Inflammatory macrophage (primary cell): ENCODE results near the gene GOT2.
"Not testable (repeated sequence)": the region's sequence is repeated elsewhere in the genome, so short reads cannot be mapped to it uniquely, and the experiment has no call there.

Experiments used
- DNase-seq, 2 donors: peaks; one replicate each; pipeline ENCODE4 v3.0.0-alpha.2; 2020 to 2022

GOT2 gene

GRCh38 chr16:58716468-58716867 is 17.6 kb downstream of the GOT2 start:
- DNase-seq, result no peak

- no peak for DNase-seq
Measured at GRCh38 chr16:58713742-58714141, 20.4 kb downstream of the GOT2 start.

DNA sequence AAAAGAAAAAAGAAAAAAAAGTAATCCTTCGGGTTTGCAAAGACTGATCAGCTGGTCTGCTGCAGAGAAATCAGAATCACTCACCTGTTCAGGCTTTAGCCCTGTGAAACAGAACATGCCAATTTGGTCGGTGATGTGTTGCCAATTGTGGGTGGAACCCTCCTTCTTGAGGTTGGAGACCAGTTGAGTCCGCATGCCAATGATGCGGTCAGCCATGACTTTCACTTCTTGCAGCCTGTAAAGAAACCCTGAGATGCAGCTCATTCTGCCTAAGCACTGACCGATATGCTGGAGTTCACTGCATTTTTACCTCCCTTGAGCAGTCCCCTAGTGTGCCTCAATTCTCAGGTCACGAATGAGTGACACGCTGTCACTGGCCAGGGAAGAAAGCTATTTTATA is 24.8 kb downstream of the GOT2 start:
- DNase-seq, result no peak

DNA sequence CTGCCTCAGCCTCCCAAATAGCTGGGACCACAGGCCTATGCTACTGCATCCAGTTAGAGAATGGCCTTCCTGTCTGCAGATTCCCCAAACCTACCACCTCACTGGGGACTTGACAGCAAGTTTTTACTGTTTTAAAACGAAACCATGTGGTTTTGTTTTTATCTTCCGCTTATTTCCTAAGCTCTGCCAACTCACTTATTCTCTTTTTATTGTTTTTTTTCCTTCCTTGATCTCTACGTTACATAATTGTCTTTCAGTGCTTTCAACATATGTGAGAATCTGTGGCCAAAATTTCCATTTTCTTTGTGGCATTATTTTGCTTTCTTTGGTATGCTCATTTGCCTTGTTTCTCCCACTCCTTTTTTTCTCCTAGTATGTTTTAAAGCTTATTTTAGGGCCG is 35.0 kb downstream of the GOT2 start:
- peak; percentile 19 to 70 for DNase-seq

DNA sequence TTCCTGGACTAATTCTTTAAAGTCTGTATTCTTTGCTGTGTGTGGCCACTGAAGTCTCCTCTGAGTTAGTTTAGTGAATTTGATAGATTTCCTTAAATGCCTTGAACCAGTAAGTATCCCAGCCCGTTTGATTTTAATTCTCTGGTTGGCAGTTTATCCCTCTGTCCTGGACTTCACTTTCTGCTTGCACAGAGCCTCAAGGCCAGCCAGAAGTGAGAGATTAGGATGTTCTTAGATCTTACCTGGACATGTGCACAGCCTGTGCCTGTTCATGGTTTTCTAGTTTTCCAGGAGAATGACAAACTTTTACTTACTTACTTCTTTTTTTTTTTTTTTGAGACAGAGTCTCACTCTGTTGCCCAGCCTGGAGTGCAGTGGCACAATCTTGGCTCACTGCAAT is 38.7 kb downstream of the GOT2 start:
- DNase-seq, result no peak

DNA sequence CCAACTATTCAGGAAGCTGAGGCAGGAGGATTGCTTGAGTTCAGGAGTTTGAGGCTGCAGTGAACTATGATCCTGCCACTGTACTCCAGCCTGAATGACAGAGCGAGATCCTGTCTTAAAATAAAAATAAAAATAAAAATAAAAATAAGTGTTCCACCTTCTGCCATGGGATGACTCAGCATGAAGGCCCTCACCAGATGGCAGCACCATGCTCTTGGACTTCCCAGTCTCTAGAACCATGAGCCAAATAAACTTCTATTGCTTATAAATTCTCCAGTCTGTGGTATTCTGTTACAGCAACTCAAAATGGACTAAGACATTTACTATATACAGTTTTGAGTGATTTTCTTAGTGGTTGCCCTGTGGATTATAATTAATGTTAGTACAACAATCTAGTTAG is 41.7 kb downstream of the GOT2 start:
- DNase-seq, result no peak

GRCh38 chr16:58686985-58687706 is 47.0 kb downstream of the GOT2 start:
- DNase-seq, result not testable (repeated sequence)

GRCh38 chr16:58685084-58685449 is 49.0 kb downstream of the GOT2 start:
- no peak for DNase-seq

DNA sequence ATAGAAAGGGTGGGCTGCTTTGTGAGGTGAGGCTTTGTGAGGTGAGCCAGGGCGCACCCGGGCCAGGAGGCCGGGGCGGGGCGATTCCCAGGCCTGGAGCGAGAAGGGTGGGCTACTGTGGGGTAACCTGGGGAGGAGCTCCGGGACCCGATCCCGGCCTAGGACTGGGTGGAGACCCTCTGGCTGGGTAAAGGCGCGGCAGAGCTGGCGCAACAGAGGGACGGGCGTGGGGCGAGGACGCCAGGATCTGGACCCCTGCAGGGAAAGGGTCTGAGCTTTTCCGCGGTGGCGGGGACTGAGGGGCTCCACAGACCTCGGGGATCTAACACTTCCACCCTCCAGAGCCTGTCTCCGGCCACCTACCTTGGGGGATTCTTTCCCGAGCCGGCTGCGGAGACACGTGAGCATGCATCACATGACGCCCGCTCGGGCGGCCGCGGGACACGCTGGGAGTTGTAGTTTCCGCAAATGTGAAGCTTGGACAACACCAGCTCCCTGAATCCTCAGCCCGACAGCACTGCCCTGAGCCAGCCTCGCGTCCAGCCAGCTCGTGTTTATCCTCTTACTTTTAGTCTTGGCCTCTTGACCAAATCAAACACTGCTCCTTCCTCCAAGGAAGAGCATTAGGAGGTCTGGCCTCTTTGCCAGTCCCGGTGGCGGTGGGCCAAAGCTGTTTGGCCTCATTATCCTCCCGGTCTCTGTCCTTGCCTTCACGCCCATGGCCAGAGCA is 49.6 kb downstream of the GOT2 start, which contains the start of gene SLC38A7:
SLC38A7 (minus strand) TSS at position 417 of the 730 bp plus-strand sequence. CDS start 4,644 bp downstream, outside the sequence.
- peak; percentile 74 to 85 for DNase-seq

GRCh38 chr16:58684001-58684353 is 50.1 kb downstream of the GOT2 start:
- peak; percentile 48 to 53 for DNase-seq

- no peak for DNase-seq
Measured at GRCh38 chr16:58679763-58680162, 54.4 kb downstream of the GOT2 start.

DNA sequence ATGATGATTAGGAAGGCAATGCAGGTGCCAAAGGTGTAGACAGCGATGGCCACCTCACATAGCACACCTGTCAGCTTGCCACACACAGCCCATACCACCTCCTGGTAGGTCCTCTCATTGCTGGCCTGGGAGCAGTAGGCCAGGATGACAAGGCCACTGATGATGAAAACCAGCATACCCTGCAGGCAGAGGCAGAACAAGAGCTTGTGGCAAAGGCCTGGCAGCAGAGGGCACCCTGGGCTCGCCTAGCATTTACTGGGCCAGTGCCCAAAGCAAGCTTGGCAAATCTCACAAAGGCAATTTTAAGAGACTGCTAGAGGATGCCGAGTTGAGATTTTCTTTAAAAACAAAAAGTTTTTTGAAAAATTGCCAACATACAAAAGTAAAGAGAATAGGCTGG is 55.4 kb downstream of the GOT2 start:
- DNase-seq, result peak in 1 of 2 donors; percentile 10

- DNase-seq, result no peak
Measured at GRCh38 chr16:58678269-58678668, 55.8 kb downstream of the GOT2 start.

DNA sequence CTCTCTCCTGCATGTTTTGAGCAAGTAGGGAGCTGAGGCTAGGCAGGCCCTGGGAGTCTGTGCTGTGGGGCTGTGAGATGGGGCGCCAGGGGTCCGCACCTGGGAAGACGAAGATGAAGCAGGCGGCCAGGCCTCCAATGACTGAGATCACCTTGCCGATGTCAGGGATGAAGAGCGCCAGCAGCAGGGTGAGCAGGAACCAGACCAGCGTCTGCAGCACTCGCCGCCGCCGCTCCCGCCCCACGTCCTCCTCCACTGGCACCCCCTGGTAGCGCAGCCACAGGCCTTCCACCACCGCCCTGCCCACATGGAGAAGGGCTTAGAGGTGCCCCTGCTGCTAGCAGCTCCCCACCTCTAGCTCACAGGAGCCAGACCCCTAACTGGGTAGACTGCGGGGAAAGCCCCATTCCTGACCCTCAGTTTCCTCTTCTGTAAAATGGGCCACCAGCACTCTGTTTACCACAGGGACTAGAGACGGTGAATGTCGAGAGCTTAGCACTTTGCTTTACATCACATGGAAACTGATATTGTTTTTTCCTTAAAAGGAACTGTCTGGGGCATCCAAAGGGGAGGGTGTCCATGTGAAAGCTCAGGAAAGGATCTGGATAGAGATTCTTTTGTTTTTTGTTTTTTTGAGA is 63.1 kb downstream of the GOT2 start:
- DNase-seq, result no peak

DNA sequence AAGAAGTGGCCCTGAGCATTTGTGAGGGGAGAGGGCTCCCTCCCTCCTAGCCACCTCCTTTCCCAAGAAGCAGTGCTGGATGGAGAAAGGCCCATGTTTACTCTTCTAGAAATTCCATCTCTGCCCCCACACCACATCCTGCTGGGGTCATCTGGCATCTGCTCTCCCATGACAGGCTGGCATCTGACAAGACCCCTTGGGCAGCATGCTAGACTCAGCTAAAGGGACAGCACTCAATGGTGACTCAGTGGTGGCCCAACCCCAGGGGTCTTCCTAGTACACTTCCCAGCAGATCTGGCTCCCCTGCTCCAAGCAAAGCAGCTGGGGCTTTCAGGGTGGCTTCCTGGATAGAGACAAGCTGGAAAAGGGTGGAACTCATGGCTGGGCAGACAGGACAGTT is 63.9 kb downstream of the GOT2 start:
- no peak for DNase-seq

DNA sequence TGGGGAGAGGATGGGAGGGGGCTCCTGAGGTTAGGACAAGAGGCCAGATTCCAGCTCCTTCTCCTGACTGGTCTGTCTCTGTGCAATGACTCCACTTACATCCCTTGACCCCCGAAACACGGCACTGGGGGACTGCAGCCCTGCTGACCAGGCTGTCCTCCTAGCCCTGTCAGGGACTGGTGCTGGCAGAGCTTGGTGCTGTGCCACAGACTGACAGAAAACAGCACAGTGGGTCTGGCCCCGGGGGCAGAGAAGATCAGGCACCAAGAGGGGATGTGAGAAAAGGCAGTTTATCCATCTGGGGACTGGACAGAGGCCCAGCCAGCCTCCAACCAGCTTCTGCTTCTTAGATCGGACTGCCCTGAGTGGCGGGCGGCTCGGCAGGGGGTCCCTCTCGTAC is 68.9 kb downstream of the GOT2 start:
- DNase-seq, result no peak

- DNase-seq, result peak; percentile 90 to 92
Measured at GRCh38 chr16:58661199-58661830, 72.8 kb downstream of the GOT2 start.

- DNase-seq, result not testable (repeated sequence)
Measured at GRCh38 chr16:58659911-58660310, 74.2 kb downstream of the GOT2 start.

DNA sequence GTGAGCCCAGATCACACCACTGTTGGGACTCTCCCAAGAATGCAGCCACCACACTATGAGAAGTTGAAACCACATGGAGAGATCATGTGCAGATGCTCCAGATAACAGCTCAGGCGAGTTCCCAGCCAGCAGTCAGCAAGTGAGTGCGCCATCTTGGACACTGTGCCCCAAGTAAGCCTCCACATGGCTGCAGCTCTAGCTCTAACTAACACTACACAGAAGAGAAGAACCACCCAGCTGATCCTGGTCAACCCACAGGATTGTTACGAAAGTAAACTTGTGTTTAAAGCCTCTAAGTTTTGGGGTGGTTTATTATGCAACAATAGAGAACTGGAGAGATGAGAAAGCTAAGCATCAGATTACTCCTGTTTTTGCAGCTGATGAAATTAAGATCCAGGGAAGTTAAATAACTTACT is 75.3 kb downstream of the GOT2 start:
- peak; percentile 64 to 69 for DNase-seq
